Trophoblast cell (in vitro differentiated cells and primary cell): ENCODE data around the gene PDE1A.

Source experiments
- DNase-seq, 2 donors: peaks; one replicate each; pipeline ENCODE4 v3.0.0-alpha.2; 2016
- H2AFZ ChIP-seq: 2 replicates; pipeline ENCODE4 v1.6.1; 2013; ENCODE audit warnings: low read length, moderate library complexity, mild to moderate bottlenecking; ENCODE audit not compliant: insufficient read depth, poor library complexity
- H2AK5ac ChIP-seq: 2 replicates; pipeline ENCODE4 v1.6.1; 2013; ENCODE audit warnings: mild to moderate bottlenecking, low read length
- H2BK120ac ChIP-seq: 2 replicates; pipeline ENCODE4 v1.6.1; 2013; ENCODE audit warnings: low read length, mild to moderate bottlenecking, moderate library complexity; ENCODE audit not compliant: insufficient read depth, poor library complexity
- H2BK12ac ChIP-seq: 2 replicates; pipeline ENCODE4 v1.6.1; 2013; ENCODE audit warnings: mild to moderate bottlenecking, low read length, moderate library complexity
- H2BK5ac ChIP-seq: 2 replicates; pipeline ENCODE4 v1.6.1; 2013; ENCODE audit warnings: low read length, low read depth, moderate library complexity, mild to moderate bottlenecking; ENCODE audit not compliant: poor library complexity
- H3K14ac ChIP-seq: 2 replicates; pipeline ENCODE4 v1.6.1; 2013; ENCODE audit warnings: mild to moderate bottlenecking, low read length
- H3K18ac ChIP-seq: 2 replicates; pipeline ENCODE4 v1.6.1; 2013; ENCODE audit warnings: mild to moderate bottlenecking, low read length
- H3K23ac ChIP-seq: 2 replicates; pipeline ENCODE4 v1.6.1; 2013; ENCODE audit warnings: low read length
- H3K27ac ChIP-seq: 2 replicates; pipeline ENCODE4 v1.5.1; 2013; ENCODE audit warnings: low read depth, mild to moderate bottlenecking, inconsistent platforms, low read length, moderate library complexity
- H3K27me3 ChIP-seq: 2 replicates; pipeline ENCODE4 v1.6.1; 2013; ENCODE audit warnings: inconsistent platforms, mild to moderate bottlenecking, low read length, moderate library complexity; ENCODE audit not compliant: insufficient read depth
- H3K36me3 ChIP-seq, 2 experiments: 1 replicate in 1 of 2; 2 replicates in 1 of 2; pipeline ENCODE4 v1.6.1; 2013; ENCODE audit warnings: low read length in 2 of 2, mild to moderate bottlenecking in 2 of 2, moderate library complexity in 1 of 2; ENCODE audit not compliant: insufficient read depth in 2 of 2, control insufficient read depth in 1 of 2
- H3K4ac ChIP-seq: 2 replicates; pipeline ENCODE4 v1.6.1; 2013; ENCODE audit warnings: low read depth, mild to moderate bottlenecking, low read length, moderate library complexity
- H3K4me1 ChIP-seq, 2 experiments: 1 replicate in 1 of 2; 2 replicates in 1 of 2; pipeline ENCODE4 v1.6.1; 2013; ENCODE audit warnings: low read length in 2 of 2, mild to moderate bottlenecking in 2 of 2, moderate library complexity in 1 of 2; ENCODE audit not compliant: insufficient read depth in 2 of 2, control insufficient read depth in 1 of 2
- H3K4me2 ChIP-seq: 2 replicates; pipeline ENCODE4 v1.6.1; 2013; ENCODE audit warnings: inconsistent platforms, mild to moderate bottlenecking, low read length, moderate library complexity
- H3K4me3 ChIP-seq: 2 replicates; pipeline ENCODE4 v1.5.1; 2013; ENCODE audit warnings: mild to moderate bottlenecking, low read depth, low read length, inconsistent platforms
- H3K79me1 ChIP-seq: one replicate; pipeline ENCODE4 v1.6.1; 2013; ENCODE audit warnings: low read length
- H3K79me2 ChIP-seq: 2 replicates; pipeline ENCODE4 v1.6.1; 2013; ENCODE audit warnings: low read length, mild to moderate bottlenecking; ENCODE audit not compliant: control insufficient read depth, insufficient read depth, poor library complexity
- H3K9ac ChIP-seq: 2 replicates; pipeline ENCODE4 v1.6.1; 2013; ENCODE audit warnings: mild to moderate bottlenecking, low read length
- H3K9me3 ChIP-seq: 2 replicates; pipeline ENCODE4 v1.6.1; 2013; ENCODE audit warnings: low read depth, mild to moderate bottlenecking, control low read depth, inconsistent platforms, low read length; ENCODE audit not compliant: insufficient read depth
- H4K12ac ChIP-seq: 2 replicates; pipeline ENCODE4 v1.6.1; 2013; ENCODE audit warnings: low read depth, mild to moderate bottlenecking, low read length, moderate library complexity
- H4K8ac ChIP-seq: 2 replicates; pipeline ENCODE4 v1.6.1; 2013; ENCODE audit warnings: low read depth, mild to moderate bottlenecking, low read length, moderate library complexity
- H4K91ac ChIP-seq: one replicate; pipeline ENCODE4 v1.6.1; 2013; ENCODE audit warnings: low read depth, mild to moderate bottlenecking, low read length, moderate library complexity
- WGBS: extraction: QIAGEN DNeasy Blood & Tissue Kit; methylation state at CpG from one replicate; pipeline ENCODE4 v1.1.7; 2013; ENCODE audit warnings: missing lambda C conversion rate; ENCODE audit not compliant: insufficient read length, insufficient coverage; ENCODE audit errors: extremely low coverage; 5-methylcytosine and 5-hydroxymethylcytosine counted together

The PDE1A gene

DNA sequence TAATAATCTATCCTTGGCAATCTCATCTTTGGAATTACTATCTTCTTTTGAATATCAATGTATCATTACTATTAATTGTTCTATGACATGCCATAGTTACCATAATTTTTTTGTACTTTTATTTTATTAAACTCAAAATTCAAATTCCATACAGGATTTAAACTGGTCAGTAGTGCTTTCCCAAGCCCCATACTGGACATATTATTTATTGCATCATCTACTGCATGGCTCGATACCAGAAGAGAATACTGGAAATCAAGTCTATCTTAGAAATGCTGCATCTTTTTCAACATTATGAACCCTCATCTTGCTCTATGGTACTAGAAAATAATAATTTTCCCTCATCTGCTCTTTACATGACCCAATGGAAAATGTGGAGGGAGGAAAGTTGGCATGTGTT, 9.4 kb upstream of the PDE1A start:
- Histone ChIP-seq H3K4me3 (no peak overlapping the region), H2AFZ (no peak overlapping the region), H3K23ac (no peak overlapping the region), H2AK5ac (no peak overlapping the region), H3K27ac (no peak overlapping the region), H3K4me2 (no peak overlapping the region), H3K18ac (no peak overlapping the region), H3K27me3 (no peaks in the 10 kb centered on the region), H3K9ac (no peak overlapping the region), H4K8ac (no peak overlapping the region), H2BK120ac (no peak overlapping the region), H3K79me1 (no peaks in the 10 kb centered on the region), H4K12ac (no peak overlapping the region), H3K36me3 (no peaks in the 10 kb centered on the region), H3K4me1 (no peaks in the 10 kb centered on the region), H2BK5ac (no peak overlapping the region), H3K4ac (no peak overlapping the region), H3K9me3 (no peaks in the 10 kb centered on the region), H2BK12ac (no peak overlapping the region), H3K79me2 (no peaks in the 10 kb centered on the region), H4K91ac (no peak overlapping the region), H3K14ac (no peak overlapping the region)
- DNase-seq, result no peak
- no CpG with 5 or more reads among the region's 1 CpG for WGBS

DNA sequence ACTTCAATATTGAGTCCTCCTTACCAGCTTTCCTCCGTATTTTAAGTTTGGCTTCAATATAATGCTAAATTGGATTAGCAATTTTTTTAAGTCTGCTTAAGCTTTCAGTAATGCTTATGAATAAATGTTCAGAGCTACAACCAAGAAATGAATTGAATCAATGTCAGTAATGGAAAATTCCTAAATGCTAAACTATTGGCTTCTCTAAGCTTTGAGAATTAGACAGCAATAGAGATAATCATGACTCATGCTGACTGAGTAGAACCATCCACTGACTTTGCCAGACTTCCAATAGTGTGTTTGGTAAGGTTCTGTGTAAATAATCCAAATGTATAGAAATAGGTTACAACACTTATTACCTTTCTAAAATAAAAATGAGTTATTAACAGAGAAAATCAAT, 8.9 kb upstream of the PDE1A start:
- Histone ChIP-seq H3K79me1 (no peaks in the 10 kb centered on the region), H3K79me2 (no peaks in the 10 kb centered on the region), H3K14ac (no peak overlapping the region), H2AFZ (no peak overlapping the region), H2BK120ac (no peak overlapping the region), H3K36me3 (no peaks in the 10 kb centered on the region), H4K91ac (no peak overlapping the region), H3K4me2 (no peak overlapping the region), H2BK12ac (no peak overlapping the region), H3K27ac (no peak overlapping the region), H3K4me1 (no peaks in the 10 kb centered on the region), H3K4me3 (no peak overlapping the region), H2BK5ac (no peak overlapping the region), H3K9me3 (no peaks in the 10 kb centered on the region), H3K27me3 (no peaks in the 10 kb centered on the region), H4K8ac (no peak overlapping the region), H4K12ac (no peak overlapping the region), H3K9ac (no peak overlapping the region), H2AK5ac (no peak overlapping the region), H3K23ac (no peak overlapping the region), H3K4ac (no peak overlapping the region), H3K18ac (no peak overlapping the region)
- no CpG with 5 or more reads among the region's 1 CpG for WGBS
- no peak for DNase-seq

DNA sequence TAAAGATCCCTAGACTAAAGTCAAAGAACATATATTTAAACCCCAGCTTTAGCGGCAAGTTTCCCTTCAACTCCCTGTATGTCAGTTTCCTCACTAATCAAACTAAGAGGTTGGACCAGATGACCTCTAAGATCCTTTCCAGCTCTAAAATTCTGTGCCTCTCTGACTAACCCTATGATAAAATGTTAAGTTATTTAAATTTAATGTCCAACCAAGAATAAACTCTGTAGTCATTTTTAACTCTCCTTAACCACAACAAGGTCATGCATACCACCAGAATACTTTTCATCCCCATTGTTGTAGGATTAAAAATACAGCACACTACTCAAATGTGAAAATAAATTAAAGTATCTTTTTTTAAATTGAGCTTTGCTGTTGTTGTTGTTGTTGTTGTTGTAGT, 5.2 kb upstream of the PDE1A start:
- H3K36me3 ChIP-seq, result no peaks in the 10 kb centered on the region
- H3K79me2 ChIP-seq, result no peaks in the 10 kb centered on the region
- H3K4ac ChIP-seq, result no peak overlapping the region
- no peak overlapping the region for H2BK5ac ChIP-seq
- no peak for DNase-seq
- H3K79me1 ChIP-seq, result no peaks in the 10 kb centered on the region
- H3K9me3 ChIP-seq, result no peaks in the 10 kb centered on the region
- H2BK12ac ChIP-seq, result no peak overlapping the region
- no peak overlapping the region for H3K4me2 ChIP-seq
- H4K8ac ChIP-seq, result no peak overlapping the region
- H3K23ac ChIP-seq, result no peak overlapping the region
- H4K12ac ChIP-seq, result no peak overlapping the region
- no peak overlapping the region for H2AK5ac ChIP-seq
- no peak overlapping the region for H3K4me3 ChIP-seq
- no peak overlapping the region for H4K91ac ChIP-seq
- no peak overlapping the region for H2AFZ ChIP-seq
- H3K14ac ChIP-seq, result no peak overlapping the region
- no peak overlapping the region for H3K18ac ChIP-seq
- H3K27me3 ChIP-seq, result no peaks in the 10 kb centered on the region
- H3K9ac ChIP-seq, result no peak overlapping the region
- H3K27ac ChIP-seq, result no peak overlapping the region
- no CpG with 5 or more reads among the region's 1 CpG for WGBS
- no peak overlapping the region for H2BK120ac ChIP-seq
- H3K4me1 ChIP-seq, result no peaks in the 10 kb centered on the region

DNA sequence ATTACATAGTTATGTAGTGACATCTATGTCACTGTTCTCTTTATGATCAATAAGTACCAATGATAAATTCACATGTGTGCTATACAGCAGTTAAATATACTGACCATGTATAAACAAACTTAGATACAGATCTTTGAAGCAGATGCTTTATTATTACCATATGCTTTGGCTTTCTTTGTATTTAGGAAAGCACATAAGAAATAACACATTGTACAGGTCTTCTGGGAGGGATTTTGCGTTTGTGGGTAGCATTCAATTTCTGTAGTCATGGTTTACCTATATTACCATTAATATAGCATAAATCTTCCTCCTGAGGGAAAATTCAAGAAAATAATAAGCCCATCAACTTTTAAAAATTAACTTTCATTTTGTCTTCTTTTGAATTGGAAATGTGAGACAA, 1.6 kb upstream of the PDE1A start:
- no peak for DNase-seq
- Histone ChIP-seq H2BK120ac (no peak overlapping the region), H3K4ac (no peak overlapping the region), H3K79me2 (no peaks in the 10 kb centered on the region), H3K9ac (no peak overlapping the region), H3K27me3 (no peaks in the 10 kb centered on the region), H3K4me3 (no peak overlapping the region), H3K79me1 (no peaks in the 10 kb centered on the region), H3K14ac (no peak overlapping the region), H3K36me3 (no peaks in the 10 kb centered on the region), H2AK5ac (no peak overlapping the region), H2AFZ (no peak overlapping the region), H2BK12ac (no peak overlapping the region), H3K9me3 (no peaks in the 10 kb centered on the region), H2BK5ac (no peak overlapping the region), H4K8ac (no peak overlapping the region), H3K23ac (no peak overlapping the region), H3K4me2 (no peak overlapping the region), H3K4me1 (peaks cover 0 to 3% of the 10 kb centered on the region in 2 experiments), H4K12ac (no peak overlapping the region), H3K18ac (no peak overlapping the region), H4K91ac (no peak overlapping the region), H3K27ac (no peak overlapping the region)
- no CpG with 5 or more reads among the region's 1 CpG for WGBS
